ENCODE results near the gene ZNF302.
"Not testable (repeated sequence)": the region's sequence is repeated elsewhere in the genome, so short reads cannot be mapped to it uniquely, and the experiment has no call there.

Gene ZNF302

GRCh38 chr19:34677386-34678084, at the start of gene ZNF302:
TSS of gene ZNF302 (plus strand) at chr19:34677678. CDS start at chr19:34678805, 1,127 bp downstream.
- peak; percentile 93 to 94 for DNase-seq (ENCODE audit: low read depth in 2 of 2)

GRCh38 chr19:34633802-34634201, 43.7 kb upstream of the ZNF302 start:
- DNase-seq (ENCODE audit: low read depth in 2 of 2): no peak

- peak; percentile 10 to 16 for DNase-seq (ENCODE audit: low read depth in 2 of 2)
Observed at GRCh38 chr19:34639491-34640085, 37.9 kb upstream of the ZNF302 start.

GRCh38 chr19:34642241-34642640, 35.2 kb upstream of the ZNF302 start:
- DNase-seq (ENCODE audit: low read depth in 2 of 2): no peak

GRCh38 chr19:34644991-34645461, 32.5 kb upstream of the ZNF302 start:
- DNase-seq (ENCODE audit: low read depth in 2 of 2): no peak

- DNase-seq (ENCODE audit: low read depth in 2 of 2): no peak
Observed at GRCh38 chr19:34645551-34645950, 31.9 kb upstream of the ZNF302 start.

GRCh38 chr19:34649886-34650543, 27.5 kb upstream of the ZNF302 start:
- no peak for DNase-seq (ENCODE audit: low read depth in 2 of 2)

GRCh38 chr19:34651747-34652146, 25.7 kb upstream of the ZNF302 start:
- DNase-seq (ENCODE audit: low read depth in 2 of 2): no peak

- DNase-seq (ENCODE audit: low read depth in 2 of 2): no peak
Observed at GRCh38 chr19:34654796-34655195, 22.7 kb upstream of the ZNF302 start.

- no peak for DNase-seq (ENCODE audit: low read depth in 2 of 2)
Observed at GRCh38 chr19:34655651-34656050, 21.8 kb upstream of the ZNF302 start.

GRCh38 chr19:34661357-34661756, 16.1 kb upstream of the ZNF302 start:
- DNase-seq (ENCODE audit: low read depth in 2 of 2): no peak

GRCh38 chr19:34662919-34663318, 14.6 kb upstream of the ZNF302 start:
- DNase-seq (ENCODE audit: low read depth in 2 of 2): peak in 1 of 2 donors; percentile 13

- DNase-seq (ENCODE audit: low read depth in 2 of 2): no peak
Observed at GRCh38 chr19:34664168-34664567, 13.3 kb upstream of the ZNF302 start.

GRCh38 chr19:34664870-34665269, 12.6 kb upstream of the ZNF302 start:
- no peak for DNase-seq (ENCODE audit: low read depth in 2 of 2)

- DNase-seq (ENCODE audit: low read depth in 2 of 2): not testable (repeated sequence)
Observed at GRCh38 chr19:34665275-34665674, 12.2 kb upstream of the ZNF302 start.

GRCh38 chr19:34666200-34666957, 11.1 kb upstream of the ZNF302 start:
- DNase-seq (ENCODE audit: low read depth in 2 of 2): no peak

GRCh38 chr19:34666958-34667265, 10.6 kb upstream of the ZNF302 start:
- DNase-seq (ENCODE audit: low read depth in 2 of 2): no peak

- DNase-seq (ENCODE audit: low read depth in 2 of 2): no peak
Observed at GRCh38 chr19:34667349-34668076, 10.0 kb upstream of the ZNF302 start.

GRCh38 chr19:34668077-34668689, 9.3 kb upstream of the ZNF302 start:
- DNase-seq (ENCODE audit: low read depth in 2 of 2): not testable (repeated sequence)

- DNase-seq (ENCODE audit: low read depth in 2 of 2): not testable (repeated sequence)
Observed at GRCh38 chr19:34668690-34669089, 8.8 kb upstream of the ZNF302 start.

- DNase-seq (ENCODE audit: low read depth in 2 of 2): no peak
Observed at GRCh38 chr19:34669305-34669704, 8.2 kb upstream of the ZNF302 start.

All from stimulated activated CD8-positive, alpha-beta memory T cell treated with anti-CD3 and anti-CD28 coated beads, Interleukin-15, amount 100 ng/mL, for 48 hours (primary cell).